ENCODE measurements around the gene KDM8. TPM values are rescaled to one million over a fixed set of nuclear protein-coding genes. Genes with fewer than 3 reads are reported as not detected.

KDM8 gene
- 10 to 100 TPM in 1 of 4 donors, 1 to 10 TPM in 3; 8.1 to 12.0 (median 9.3) TPM for polyA plus RNA-seq (ENCODE audit: insufficient read length in 4 of 4)

DNA sequence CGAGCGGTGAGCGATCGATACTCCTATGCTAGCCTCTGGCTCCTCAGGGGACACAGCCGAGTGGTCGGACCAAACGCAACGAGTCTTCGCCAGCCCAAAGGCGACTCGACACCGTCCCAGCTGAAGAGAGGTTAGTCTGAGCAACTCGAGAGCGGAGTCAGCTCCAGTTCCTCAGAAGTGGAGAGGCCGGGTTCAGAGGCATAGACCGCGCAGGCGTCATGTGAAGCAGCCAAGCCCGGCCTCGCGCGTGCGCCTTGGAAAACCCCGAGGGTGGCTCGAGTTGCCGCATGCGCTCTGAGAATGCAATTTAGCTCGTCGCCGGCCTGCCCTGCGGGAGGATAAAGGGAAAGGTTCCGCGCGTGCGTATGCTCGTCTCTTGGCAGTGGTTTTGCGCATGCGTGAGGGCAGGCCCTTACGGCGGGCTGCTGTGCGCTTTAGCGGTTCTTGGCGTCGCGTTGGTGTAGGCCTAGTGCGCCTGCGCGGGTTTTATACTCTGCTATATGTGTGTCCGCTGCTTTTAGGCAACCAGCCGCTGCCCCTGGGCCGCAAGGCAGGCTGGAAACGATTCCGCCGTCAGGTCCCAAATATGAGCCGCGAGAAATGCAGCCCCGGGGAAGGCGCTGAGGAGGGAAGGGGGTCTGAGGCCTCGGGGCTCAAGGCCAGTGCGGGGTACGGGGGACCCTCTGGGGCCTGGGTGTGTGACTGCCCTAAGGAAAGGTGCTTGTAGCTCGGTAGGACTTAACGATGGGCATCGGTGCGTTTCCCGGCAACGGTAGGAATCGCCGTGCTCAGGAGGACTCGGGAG, at the start of gene KDM8:
Gene KDM8, plus strand, starts transcription at position 20 of the 805 bp plus-strand sequence. CDS start 6,598 bp downstream, outside the sequence.
- peak; percentile 99 for DNase-seq (ENCODE audit: low read depth in 4 of 4, low spot score in 2 of 4)

DNA sequence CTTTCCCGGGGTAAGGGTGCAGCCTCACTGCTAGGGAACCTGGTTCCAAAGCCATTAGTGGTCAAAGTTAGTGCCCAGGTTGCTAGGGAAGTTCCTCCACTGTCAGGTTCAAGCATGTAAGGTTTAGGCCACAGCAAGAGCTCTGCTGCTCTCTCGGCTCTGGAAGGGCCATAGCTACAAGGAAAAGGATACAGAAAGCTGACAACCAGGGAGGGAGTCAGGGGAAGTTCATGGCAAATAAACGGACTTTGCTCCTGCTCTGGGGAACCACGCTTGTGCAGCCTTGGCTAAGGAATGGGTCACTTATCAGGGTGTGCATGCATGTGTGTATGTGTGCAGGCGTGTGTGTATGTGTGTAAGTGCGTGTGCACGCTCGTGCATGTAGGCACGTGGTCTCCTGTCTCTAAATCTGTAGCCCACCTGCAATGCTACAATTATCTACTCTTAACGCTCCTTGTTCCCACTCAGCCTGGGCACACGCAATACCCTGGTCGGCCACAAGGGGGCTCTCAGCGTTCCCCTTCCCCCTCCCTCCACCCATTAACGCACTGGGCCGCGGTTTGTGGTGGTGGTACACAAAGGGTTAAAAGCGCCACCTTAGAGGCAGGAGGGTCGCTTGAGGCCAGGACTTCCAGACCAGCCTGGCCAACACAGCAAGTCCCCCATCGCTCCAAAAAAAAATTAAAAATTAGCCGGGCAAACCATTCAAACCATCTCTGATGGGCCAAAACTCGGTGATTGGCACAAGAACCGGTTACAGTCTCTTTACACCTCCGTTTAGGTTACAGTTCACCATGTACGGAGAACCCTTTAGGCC, 48.4 kb upstream of the KDM8 start:
- DNase-seq (ENCODE audit: low read depth in 4 of 4, low spot score in 2 of 4) = no peak

DNA sequence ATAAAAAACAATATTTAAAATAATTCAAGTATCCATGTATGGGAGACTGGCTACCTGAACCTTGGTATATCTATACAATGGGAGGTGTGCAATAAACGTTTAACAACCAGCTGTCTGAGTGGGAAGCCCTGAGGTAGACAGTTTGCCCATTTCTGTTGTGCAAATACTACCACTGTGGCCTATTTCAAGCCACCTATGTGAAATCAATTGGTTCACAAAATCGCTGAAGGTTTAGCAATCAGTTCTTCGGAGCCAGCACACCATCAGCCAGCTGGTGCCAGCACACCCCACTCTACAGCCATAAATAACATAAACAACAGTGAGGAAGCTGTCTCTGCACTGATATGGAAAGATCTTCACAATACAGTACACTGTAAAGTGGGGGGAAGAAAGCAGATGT, 46.7 kb upstream of the KDM8 start:
- DNase-seq (ENCODE audit: low read depth in 4 of 4, low spot score in 2 of 4) = no peak

DNA sequence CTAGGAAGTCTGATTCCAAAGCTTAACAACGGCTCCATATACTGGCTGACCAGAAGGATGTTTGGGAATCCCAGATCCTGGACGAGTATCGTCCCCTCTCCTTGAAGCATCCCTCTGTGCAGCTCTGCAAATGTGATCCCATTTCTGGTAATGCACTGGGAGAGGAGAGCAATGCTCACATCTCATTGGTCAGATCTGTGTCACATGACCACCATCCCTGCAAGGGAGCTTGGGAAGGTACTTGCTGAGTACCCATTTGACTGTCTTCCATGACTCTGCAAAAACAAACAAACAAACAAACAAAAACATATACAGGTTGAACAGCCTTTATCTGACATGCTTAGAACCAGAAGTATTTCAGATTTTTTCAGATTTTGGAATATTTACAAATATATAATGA, 41.9 kb upstream of the KDM8 start:
- no peak for DNase-seq (ENCODE audit: low read depth in 4 of 4, low spot score in 2 of 4)

DNA sequence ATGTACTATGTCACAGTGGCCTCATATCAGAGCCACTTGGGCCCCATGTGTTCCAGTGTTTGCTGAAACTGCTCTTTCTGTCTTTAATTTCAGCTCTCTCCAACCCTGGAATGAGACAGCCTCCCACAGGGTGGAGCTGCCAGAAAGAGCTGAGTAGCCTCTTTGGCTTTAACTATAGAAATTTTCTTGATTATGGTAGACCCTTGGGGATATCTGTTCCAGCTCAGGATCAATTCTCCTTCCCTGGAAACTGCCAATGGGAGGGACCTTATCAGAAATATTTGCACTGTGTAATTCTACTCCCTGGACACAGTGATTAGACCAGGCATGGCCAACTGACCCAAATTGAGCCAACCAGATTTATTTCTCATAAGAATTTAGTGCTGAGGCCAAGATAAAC, 39.0 kb upstream of the KDM8 start:
- no peak for DNase-seq (ENCODE audit: low read depth in 4 of 4, low spot score in 2 of 4)

DNA sequence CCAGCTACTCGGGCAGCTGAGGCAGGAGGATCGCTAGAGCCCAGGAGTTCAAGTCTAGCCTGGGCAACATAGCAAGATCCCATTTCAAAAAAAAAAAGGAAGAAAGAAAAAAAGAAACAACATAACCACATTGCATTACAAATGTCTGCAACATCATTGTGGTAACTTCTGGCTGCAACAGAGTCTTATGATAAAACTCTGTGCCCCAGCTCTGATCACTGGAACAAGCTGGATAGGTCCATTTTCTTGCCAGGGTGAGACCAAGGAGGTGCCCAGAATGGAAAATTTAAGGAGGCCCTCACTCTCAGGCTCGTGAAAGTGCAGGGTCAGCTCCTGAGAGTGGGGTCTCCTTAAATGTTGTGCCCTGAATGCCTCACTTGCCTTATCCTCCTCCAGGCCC, 37.8 kb upstream of the KDM8 start:
- DNase-seq (ENCODE audit: low read depth in 4 of 4, low spot score in 2 of 4) = no peak

DNA sequence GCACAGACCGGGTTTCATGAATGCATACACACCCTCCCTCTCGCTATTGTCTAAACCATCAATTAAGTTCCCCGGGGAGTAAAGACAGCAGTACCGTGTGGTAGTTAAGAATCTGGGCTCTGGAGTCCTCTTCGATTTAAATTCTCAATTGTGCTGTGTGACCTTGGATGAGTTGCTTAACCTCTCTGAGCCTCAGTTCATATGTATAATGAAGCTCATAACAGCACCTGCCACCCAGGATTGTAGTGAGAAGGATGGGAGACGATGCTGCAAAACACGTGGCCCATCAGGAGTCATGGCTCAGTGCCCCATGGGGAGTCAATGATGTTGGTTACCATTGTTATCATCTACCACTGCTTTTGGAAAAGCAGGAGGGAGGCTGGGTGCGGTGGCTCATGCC, 34.5 kb upstream of the KDM8 start:
- no peak for DNase-seq (ENCODE audit: low read depth in 4 of 4, low spot score in 2 of 4)

DNA sequence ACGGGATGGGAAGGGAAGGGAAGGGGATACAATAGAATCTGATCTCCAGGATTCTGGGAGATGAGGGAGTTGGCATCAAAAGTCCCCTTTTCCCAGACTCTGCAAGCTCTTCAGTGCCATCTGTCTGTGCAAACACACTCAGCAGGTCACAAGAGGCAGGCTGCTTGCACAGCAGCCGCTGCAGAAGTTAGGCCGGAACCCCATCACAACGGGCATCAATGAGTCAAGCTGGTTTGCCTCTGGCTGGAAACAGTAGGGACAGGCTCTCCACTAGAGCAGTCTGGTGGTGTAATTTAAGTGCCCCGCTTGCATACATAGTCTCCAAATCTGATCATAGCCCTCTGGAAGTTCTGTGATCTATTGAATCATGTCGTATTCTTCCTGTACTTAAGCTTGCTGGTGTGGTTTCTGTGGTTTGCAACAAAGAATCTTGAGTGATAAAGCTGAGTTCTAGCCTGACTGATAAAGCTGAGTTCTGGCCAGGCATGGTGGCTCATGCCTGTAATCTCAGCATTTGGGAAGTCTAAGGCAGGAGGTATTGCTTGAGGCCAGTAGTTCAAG, 33.7 kb upstream of the KDM8 start:
- no peak for DNase-seq (ENCODE audit: low read depth in 4 of 4, low spot score in 2 of 4)

DNA sequence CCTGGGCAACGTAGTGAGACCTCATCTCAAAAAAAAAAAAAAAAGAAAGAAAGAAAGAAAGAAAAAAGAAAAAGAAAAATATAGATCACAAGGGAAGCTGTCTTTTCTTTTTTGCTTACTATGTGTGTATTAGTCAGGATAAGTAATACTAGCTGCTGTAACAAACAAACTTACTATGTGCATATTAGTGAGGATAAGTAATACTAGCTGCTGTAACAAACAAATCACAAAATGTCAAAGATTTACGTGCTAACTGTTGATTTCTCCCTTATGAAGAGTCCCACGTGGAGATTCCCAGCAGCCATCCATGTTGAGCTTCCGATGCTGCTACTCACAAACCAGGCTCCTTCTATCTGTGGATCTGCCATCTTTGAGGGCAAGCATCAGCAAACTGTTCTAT, 31.7 kb upstream of the KDM8 start:
- DNase-seq (ENCODE audit: low read depth in 4 of 4, low spot score in 2 of 4) = no peak

DNA sequence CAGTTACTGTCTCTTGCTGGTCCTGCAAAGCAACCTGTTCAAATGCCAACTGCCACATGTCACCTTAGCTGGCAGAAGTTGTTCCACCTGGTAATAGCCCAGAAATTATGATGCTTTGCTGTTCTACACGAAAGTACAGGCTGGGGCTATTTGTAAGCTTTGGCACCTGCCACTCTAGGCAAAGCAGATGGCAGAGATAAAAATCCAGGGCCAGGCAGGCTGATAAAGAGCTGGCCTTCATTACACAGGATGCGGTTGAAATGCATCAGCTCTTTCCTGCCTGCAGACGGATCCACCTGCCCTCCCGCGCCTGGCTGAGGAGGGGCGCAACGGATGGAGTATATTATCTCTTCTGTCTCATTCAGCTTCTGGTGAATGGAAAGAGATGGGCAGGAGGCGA, 29.3 kb upstream of the KDM8 start:
- DNase-seq (ENCODE audit: low read depth in 4 of 4, low spot score in 2 of 4) = no peak

DNA sequence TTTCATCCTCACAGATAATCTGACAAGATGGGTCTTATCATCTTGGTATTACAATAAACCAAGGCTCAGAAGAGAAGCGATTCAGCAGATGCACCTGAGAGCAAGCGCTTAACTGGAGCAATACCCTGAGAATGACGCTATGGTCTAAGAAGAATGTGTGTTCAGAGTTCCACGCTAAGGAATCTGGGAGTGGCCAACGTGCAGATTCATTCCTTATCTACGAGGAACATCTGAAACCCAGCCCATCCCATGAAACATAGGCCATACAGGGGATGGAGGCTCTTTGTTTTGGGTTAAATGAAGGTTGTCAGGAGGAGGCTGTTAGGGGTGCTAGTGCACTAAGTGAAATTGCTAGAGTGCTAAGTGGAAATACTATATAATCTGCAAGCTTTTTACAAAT, 28.5 kb upstream of the KDM8 start:
- DNase-seq (ENCODE audit: low read depth in 4 of 4, low spot score in 2 of 4) = no peak

DNA sequence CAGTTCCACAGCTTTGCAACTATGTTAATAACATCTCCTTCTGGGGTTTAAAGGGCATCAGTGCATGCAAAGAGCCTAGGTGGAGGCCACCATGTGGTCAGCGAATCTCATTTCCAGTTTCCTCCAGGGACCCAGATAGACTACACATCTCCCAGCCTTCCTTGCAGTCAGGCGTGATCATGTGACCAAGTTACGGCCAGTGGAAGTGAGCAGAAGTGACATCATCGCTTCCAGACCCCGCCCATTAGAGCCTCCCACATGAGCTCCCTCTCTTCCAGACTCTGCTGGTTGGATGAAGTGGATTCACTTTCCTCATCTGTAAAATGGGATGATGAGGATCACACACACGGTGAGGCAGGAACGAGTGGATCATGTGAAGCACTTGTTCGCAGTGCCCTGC, 27.4 kb upstream of the KDM8 start:
- DNase-seq (ENCODE audit: low read depth in 4 of 4, low spot score in 2 of 4) = no peak

DNA sequence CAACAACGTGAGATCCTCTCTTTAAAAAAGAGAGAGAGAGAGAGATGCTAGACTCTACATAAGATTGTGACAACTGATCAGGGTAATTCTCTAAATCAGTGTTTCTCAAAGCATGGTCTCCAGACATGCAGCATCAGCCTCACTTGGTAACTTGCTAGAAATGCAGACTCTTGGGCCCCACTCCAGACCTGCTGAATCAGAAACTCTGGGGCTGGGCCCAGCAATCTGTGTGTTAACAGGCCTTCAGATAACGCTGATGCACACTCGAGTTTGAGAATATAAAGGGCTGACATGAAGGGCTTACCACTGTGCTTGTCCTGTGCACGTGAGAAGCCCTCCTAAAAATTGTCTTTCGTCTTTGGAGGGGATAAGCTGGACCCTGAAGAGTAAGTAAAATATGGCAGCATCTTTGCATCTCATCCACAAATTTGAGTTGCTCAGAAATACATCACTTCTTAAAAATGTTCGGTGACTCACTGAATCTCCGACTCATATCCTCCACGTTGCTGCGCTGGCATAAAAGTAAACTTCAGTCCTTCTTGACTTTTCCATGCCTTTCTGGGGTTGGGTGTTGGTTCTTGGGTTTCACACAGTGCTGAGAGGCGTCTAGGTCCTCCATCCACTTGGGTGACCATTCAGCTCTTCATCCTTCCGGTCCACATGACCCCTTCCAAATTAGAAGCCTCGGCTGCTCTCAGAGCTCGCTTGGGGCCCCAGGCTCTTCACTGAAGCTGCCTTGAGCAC, 26.1 kb upstream of the KDM8 start:
- DNase-seq (ENCODE audit: low read depth in 4 of 4, low spot score in 2 of 4) = no peak

DNA sequence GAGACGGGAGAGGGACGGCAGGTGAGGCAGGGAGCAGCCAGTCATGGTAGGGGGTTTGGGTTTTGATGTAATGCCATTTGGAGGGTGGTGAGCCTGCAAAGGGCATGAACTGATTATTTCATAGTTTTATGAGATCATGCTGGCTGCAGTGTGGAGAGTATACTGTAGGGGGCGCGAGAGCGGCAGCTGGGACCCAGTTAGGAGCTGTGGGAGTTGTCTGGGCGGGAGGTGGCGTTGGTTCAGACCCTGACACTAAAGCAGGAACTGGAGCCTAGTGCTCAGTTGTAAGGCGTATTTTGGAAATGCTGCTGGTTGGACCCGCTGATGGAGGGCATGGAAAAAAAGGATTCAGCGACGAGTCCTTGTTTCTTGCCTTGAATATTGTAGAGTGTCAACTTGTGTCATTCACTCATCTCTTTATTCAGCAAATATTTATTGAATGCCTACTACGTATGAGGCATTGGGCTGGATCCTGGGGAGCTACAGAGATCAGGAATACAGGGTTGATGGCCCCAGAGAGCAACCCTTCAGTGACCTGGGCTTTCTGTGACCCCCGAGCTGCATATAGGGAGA, 23.7 kb upstream of the KDM8 start:
- DNase-seq (ENCODE audit: low read depth in 4 of 4, low spot score in 2 of 4) = peak in 2 of 4 donors; percentile 28 to 49

DNA sequence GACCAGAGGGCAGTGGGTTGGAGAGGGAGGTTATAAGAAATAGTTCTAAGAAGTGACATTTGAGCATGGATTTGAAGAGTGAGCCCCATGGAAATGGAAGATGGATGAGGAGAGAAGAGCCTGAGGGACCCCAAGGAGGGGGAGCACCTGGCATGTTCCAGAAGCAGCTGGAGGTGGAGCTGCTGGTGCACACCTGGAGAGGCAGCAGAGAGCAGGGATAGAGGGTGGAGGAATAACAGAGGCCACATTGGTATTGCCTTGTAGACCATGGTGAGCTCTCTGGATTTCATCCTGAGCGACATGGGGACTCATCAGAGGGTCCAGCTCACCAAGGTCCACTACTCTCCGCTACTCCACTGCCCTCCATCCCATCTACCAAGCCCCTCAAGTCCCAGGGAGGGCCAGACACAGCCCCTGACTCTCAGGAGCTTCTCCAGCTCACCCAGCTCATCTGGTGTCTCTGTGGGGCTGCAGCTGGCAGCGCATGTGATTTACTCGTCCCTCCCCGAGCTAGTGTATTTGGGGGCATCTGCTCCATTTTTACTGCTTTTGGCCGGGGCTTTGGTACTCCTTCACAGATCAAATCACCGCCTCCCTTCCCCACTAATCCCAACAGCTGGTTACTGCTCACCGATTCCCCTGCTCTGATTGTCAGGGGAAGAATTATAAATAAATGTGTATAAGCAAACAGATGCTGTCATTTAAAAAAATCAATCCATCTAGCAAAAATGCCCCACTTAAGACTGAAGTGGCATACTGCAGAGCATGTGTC, 22.1 kb upstream of the KDM8 start:
- DNase-seq (ENCODE audit: low read depth in 4 of 4, low spot score in 2 of 4) = no peak

DNA sequence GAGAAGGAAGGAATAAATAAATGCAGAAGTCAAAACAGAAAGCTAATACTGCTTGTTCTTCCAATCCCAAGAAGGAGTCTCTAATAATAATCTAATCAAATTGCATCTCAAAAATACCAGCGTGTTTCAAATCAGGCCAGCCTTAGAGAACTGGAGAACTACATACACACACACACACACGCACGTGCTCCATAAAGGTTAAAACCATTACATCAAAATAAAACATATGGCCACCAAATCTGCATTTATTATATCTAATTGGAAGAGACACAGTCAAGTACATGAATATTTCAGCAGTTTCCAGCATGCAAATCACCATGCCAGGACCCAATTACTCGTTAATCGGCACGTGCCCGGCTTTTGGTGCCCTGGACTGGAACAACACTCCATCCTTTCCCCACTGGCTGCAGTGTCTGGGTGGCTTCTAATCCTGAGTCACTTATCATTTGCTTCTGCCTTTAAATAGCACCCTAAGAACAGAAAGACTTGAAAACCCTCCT, 20.4 kb upstream of the KDM8 start:
- DNase-seq (ENCODE audit: low read depth in 4 of 4, low spot score in 2 of 4) = no peak

DNA sequence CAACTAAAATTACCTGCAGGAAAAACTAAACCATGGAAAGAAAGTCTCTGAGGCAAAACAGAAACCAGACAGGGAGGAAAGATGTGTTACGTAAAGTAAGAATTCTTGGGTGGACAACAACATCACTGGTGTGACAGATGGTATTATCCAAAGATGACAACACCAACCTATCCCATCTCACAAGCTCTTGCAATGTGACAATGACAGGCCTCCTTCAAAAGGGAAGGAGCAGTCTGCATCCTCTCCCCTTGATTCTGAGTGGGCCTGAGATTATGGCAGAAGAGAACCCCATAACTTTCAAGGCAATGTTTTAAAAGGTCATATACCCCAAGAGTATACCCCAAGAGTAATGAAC, 17.6 kb upstream of the KDM8 start:
- DNase-seq (ENCODE audit: low read depth in 4 of 4, low spot score in 2 of 4) = no peak

DNA sequence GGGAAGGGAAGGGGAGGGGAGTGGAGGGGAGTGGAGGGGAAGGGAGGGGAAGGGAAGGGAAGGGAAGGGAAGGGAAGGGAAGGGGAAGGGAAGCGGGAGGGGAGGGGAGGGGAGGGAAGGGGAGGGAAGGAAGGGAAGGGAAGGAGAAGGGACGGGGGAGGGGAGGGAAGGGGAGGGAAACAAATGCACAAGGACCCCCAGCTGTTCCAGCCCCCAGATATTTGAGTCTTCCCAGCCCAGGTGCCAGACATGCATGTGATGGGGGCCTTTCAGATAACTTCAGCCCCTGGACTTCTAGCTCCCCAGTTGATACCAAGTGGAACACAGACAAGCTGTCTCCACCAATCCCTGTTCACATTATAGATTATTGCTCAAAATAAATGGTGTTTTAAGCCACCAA, 14.7 kb upstream of the KDM8 start:
- no peak for DNase-seq (ENCODE audit: low read depth in 4 of 4, low spot score in 2 of 4)

DNA sequence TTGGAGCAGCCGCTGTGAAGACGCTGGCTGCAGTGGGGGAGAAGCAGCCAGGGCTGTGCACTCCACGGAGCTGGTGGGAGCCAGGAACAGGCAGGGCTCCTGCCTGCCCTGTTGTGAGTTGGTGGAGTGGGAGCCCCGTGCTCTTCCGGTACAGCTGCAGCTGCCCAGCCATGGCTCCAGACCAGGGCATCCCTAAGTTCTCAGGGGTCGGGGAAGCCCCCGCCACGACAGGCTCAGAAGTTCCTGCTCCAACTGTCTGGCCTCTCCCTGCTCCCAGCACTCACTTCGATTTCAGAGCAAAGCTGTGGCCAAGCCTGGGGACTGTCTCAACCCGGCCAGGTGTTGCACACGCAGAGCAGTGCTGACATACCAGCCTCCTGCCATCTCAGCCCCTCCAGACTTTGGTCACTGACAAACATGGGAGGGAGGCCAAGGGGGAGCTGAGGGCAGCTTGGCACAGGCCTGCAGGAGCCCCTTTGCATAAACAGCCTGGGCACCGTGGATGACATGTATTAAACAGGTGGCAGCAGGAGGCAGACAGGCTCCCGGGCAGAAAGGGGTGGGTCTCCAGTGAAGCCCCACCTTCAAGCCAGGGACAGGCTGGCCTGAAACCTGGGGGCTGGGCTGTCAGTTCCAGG, 13.9 kb upstream of the KDM8 start:
- no peak for DNase-seq (ENCODE audit: low read depth in 4 of 4, low spot score in 2 of 4)

Data from left renal cortex interstitium (tissue), 4 donors.